Activated CD8-positive, alpha-beta T cell treated with anti-CD3 and anti-CD28 coated beads, Interleukin-2, amount 10 ng/mL, durations not matched to agents 7 days and 5 days (primary cell): ENCODE measurements around the gene IRF8. TPM values are rescaled to one million over a fixed set of nuclear protein-coding genes. Genes with fewer than 3 reads are reported as not detected.

Experiments used
- ATAC-seq: fragments of 150-1000 bp; cut with Tn5 transposase; one replicate; pipeline ENCODE4 v1.10.0; 2021; ENCODE audit warnings: moderate library complexity
- CTCF ChIA-PET: fragments of 350-600 bp; sonication (Branson Sonifier 250); formaldehyde crosslinking; loops from one replicate; lab custom pipeline; 2021; ENCODE audit warnings: antibody characterized with exemption; lab: Charles Lee
- POLR2A ChIA-PET: fragments of 350-600 bp; sonication (Branson Sonifier 250); formaldehyde crosslinking; loops from one replicate; lab custom pipeline; 2021; ENCODE audit warnings: antibody characterized with exemption; lab: Charles Lee
- DNase-seq: peaks from one replicate; pipeline ENCODE4 v3.0.0-alpha.2; 2020
- H3K27ac Mint-ChIP-seq: one replicate; pipeline ENCODE4 v1.8.0; 2021; ENCODE audit warnings: mild to moderate bottlenecking, mixed read lengths
- H3K27me3 Mint-ChIP-seq: one replicate; pipeline ENCODE4 v1.8.0; 2021; ENCODE audit warnings: low read depth, mixed read lengths
- H3K36me3 Mint-ChIP-seq: one replicate; pipeline ENCODE4 v1.8.0; 2021; ENCODE audit warnings: low read depth, mixed read lengths
- H3K4me1 Mint-ChIP-seq: one replicate; pipeline ENCODE4 v1.8.0; 2021; ENCODE audit warnings: low read depth, mixed read lengths
- H3K4me3 Mint-ChIP-seq: one replicate; pipeline ENCODE4 v1.8.0; 2021; ENCODE audit warnings: mild to moderate bottlenecking, mixed read lengths
- H3K9me3 Mint-ChIP-seq: one replicate; pipeline ENCODE4 v1.8.0; 2022; ENCODE audit warnings: mixed read lengths; ENCODE audit not compliant: insufficient read depth
- total RNA-seq, 2 experiments: library from RNA; stranded (reverse); gene quantifications; one replicate each; pipeline ENCODE4 v1.2.3, GENCODE V29; 2021

Gene IRF8
- total RNA-seq, 2 experiments from 2014 or later, result 22.9 to 24.0 TPM

- no peak for DNase-seq
- H3K27me3 Mint-ChIP-seq, result peaks cover 1% of the 10 kb centered on the region
- no peak for ATAC-seq
- POLR2A ChIA-PET, result interaction anchor here (0.8 to 1.4 kb wide), 2 partner anchors 8 to 144 kb away, joined by 3 read pairs; no protein-coding TSS in a partner anchor
- no peaks in the 10 kb centered on the region for H3K36me3 Mint-ChIP-seq
- no peak overlapping the region for H3K27ac Mint-ChIP-seq
- CTCF ChIA-PET, result interaction anchor here (1.2 to 1.4 kb wide), 3 partner anchors 8 to 44 kb away, joined by 3 to 6 read pairs (median 3); no protein-coding TSS in a partner anchor
- H3K9me3 Mint-ChIP-seq, result no peaks in the 10 kb centered on the region
- H3K4me1 Mint-ChIP-seq, result peaks cover 32% of the 10 kb centered on the region
- no peak overlapping the region for H3K4me3 Mint-ChIP-seq
Measured at GRCh38 chr16:85943711-85944110, 44.7 kb downstream of the IRF8 start.

GRCh38 chr16:85944572-85945423 is 45.8 kb downstream of the IRF8 start:
- DNase-seq (no peak), ATAC-seq (no peak)
- ChIA-PET POLR2A (interaction anchor here (0.8 to 1.4 kb wide), 2 partner anchors 9 to 145 kb away, joined by 3 read pairs; no protein-coding TSS in a partner anchor), CTCF (interaction anchor here (1.2 to 2.4 kb wide), 4 partner anchors 9 to 47 kb away, joined by 3 to 6 read pairs (median 6); partner anchors contain the start of gene IRF8)
- Mint-ChIP-seq H3K9me3 (no peaks in the 10 kb centered on the region), H3K36me3 (no peaks in the 10 kb centered on the region), H3K27me3 (peaks cover 3% of the 10 kb centered on the region), H3K4me1 (peaks cover 34% of the 10 kb centered on the region), H3K4me3 (no peak overlapping the region), H3K27ac (no peak overlapping the region)

GRCh38 chr16:85945424-85945751 is 46.4 kb downstream of the IRF8 start:
- POLR2A ChIA-PET, result no interaction called here
- peaks cover 5% of the 10 kb centered on the region for H3K27me3 Mint-ChIP-seq
- ATAC-seq, result no peak
- CTCF ChIA-PET, result interaction anchor here (1.2 to 2.4 kb wide), 4 partner anchors 41 to 124 kb away, joined by 3 to 6 read pairs (median 4); partner anchors contain the start of gene IRF8
- H3K9me3 Mint-ChIP-seq, result no peaks in the 10 kb centered on the region
- no peaks in the 10 kb centered on the region for H3K36me3 Mint-ChIP-seq
- peaks cover 39% of the 10 kb centered on the region for H3K4me1 Mint-ChIP-seq
- no peak for DNase-seq
- no peak overlapping the region for H3K27ac Mint-ChIP-seq
- no peak overlapping the region for H3K4me3 Mint-ChIP-seq

GRCh38 chr16:85946541-85947124 is 47.7 kb downstream of the IRF8 start:
- CTCF ChIA-PET, result interaction anchor here (0.8 to 2.4 kb wide), 4 partner anchors 40 to 127 kb away, joined by 3 to 6 read pairs (median 3); partner anchors contain the start of gene IRF8
- H3K27ac Mint-ChIP-seq, result no peak overlapping the region
- ATAC-seq (no peak), DNase-seq (no peak)
- peaks cover 7% of the 10 kb centered on the region for H3K27me3 Mint-ChIP-seq
- no peak overlapping the region for H3K4me3 Mint-ChIP-seq
- POLR2A ChIA-PET, result no interaction called here
- H3K4me1 Mint-ChIP-seq, result peaks cover 39% of the 10 kb centered on the region
- H3K36me3 Mint-ChIP-seq, result no peaks in the 10 kb centered on the region
- no peaks in the 10 kb centered on the region for H3K9me3 Mint-ChIP-seq

GRCh38 chr16:85947230-85948137 is 48.5 kb downstream of the IRF8 start:
- Mint-ChIP-seq H3K27ac (no peak overlapping the region), H3K36me3 (no peaks in the 10 kb centered on the region), H3K27me3 (peaks cover 7% of the 10 kb centered on the region), H3K4me3 (peak overlapping the region; percentile 62), H3K4me1 (peaks cover 39% of the 10 kb centered on the region), H3K9me3 (no peaks in the 10 kb centered on the region)
- CTCF ChIA-PET, result interaction anchor here (0.9 to 2.4 kb wide), 4 partner anchors 10 to 128 kb away, joined by 3 to 6 read pairs (median 4); partner anchors contain the start of gene IRF8
- DNase-seq, result peak; percentile 35
- POLR2A ChIA-PET, result interaction anchor here (1.0 kb wide), 1 partner anchor 11 kb away, joined by 3 read pairs; no protein-coding TSS in a partner anchor
- ATAC-seq, result peak; percentile 71

GRCh38 chr16:85948138-85948509 is 49.2 kb downstream of the IRF8 start:
- ATAC-seq, result no peak
- Mint-ChIP-seq H3K27ac (no peak overlapping the region), H3K4me3 (peak overlapping the region; percentile 62), H3K4me1 (peaks cover 39% of the 10 kb centered on the region), H3K36me3 (no peaks in the 10 kb centered on the region), H3K27me3 (peaks cover 7% of the 10 kb centered on the region), H3K9me3 (no peaks in the 10 kb centered on the region)
- POLR2A ChIA-PET, result interaction anchor here (1.0 kb wide), 1 partner anchor 12 kb away, joined by 3 read pairs; no protein-coding TSS in a partner anchor
- CTCF ChIA-PET, result interaction anchor here (0.9 to 1.1 kb wide), 3 partner anchors 11 to 129 kb away, joined by 3 to 5 read pairs (median 3); no protein-coding TSS in a partner anchor
- DNase-seq, result no peak

GRCh38 chr16:85948616-85949265 is 49.8 kb downstream of the IRF8 start:
- no peak overlapping the region for H3K27ac Mint-ChIP-seq

GRCh38 chr16:85950136-85950918 is 51.4 kb downstream of the IRF8 start:
- Mint-ChIP-seq H3K36me3 (no peaks in the 10 kb centered on the region), H3K9me3 (no peaks in the 10 kb centered on the region), H3K4me3 (no peak overlapping the region), H3K4me1 (peaks cover 29% of the 10 kb centered on the region), H3K27ac (no peak overlapping the region), H3K27me3 (peaks cover 7% of the 10 kb centered on the region)
- DNase-seq, result no peak
- ChIA-PET POLR2A (interaction anchor here (0.8 kb wide), 1 partner anchor 47 kb away, joined by 3 read pairs; no protein-coding TSS in a partner anchor), CTCF (interaction anchor here (1.0 to 1.3 kb wide), 4 partner anchors 10 to 131 kb away, joined by 3 to 6 read pairs (median 3); no protein-coding TSS in a partner anchor)
- no peak for ATAC-seq

More at GRCh38 chr16:85948616-85949265, 49.8 kb downstream of the IRF8 start:
- no peaks in the 10 kb centered on the region for H3K9me3 Mint-ChIP-seq
- H3K4me3 Mint-ChIP-seq, result no peak overlapping the region
- no peak for DNase-seq
- H3K36me3 Mint-ChIP-seq, result no peaks in the 10 kb centered on the region
- CTCF ChIA-PET, result interaction anchor here (1.3 kb wide), 1 partner anchor 11 kb away, joined by 3 read pairs; no protein-coding TSS in a partner anchor
- no peak for ATAC-seq
- H3K27me3 Mint-ChIP-seq, result peaks cover 7% of the 10 kb centered on the region
- POLR2A ChIA-PET, result no interaction called here
- peaks cover 39% of the 10 kb centered on the region for H3K4me1 Mint-ChIP-seq

GRCh38 chr16:85952197-85952596 is 53.2 kb downstream of the IRF8 start:
- ChIA-PET POLR2A (no interaction called here), CTCF (interaction anchor here (1.2 kb wide), 1 partner anchor 133 kb away, joined by 3 read pairs; no protein-coding TSS in a partner anchor)
- no peak overlapping the region for H3K27ac Mint-ChIP-seq
- H3K36me3 Mint-ChIP-seq, result no peaks in the 10 kb centered on the region
- H3K4me1 Mint-ChIP-seq, result peaks cover 16% of the 10 kb centered on the region
- H3K27me3 Mint-ChIP-seq, result peaks cover 7% of the 10 kb centered on the region
- ATAC-seq (no peak), DNase-seq (no peak)
- no peaks in the 10 kb centered on the region for H3K9me3 Mint-ChIP-seq
- H3K4me3 Mint-ChIP-seq, result no peak overlapping the region

GRCh38 chr16:85952811-85953210 is 53.8 kb downstream of the IRF8 start:
- H3K27ac Mint-ChIP-seq, result no peak overlapping the region
- DNase-seq (no peak), ATAC-seq (no peak)
- H3K4me3 Mint-ChIP-seq, result no peak overlapping the region
- ChIA-PET CTCF (interaction anchor here (1.2 to 2.4 kb wide), 3 partner anchors 35 to 133 kb away, joined by 3 to 8 read pairs (median 5); no protein-coding TSS in a partner anchor), POLR2A (no interaction called here)
- no peaks in the 10 kb centered on the region for H3K36me3 Mint-ChIP-seq
- H3K9me3 Mint-ChIP-seq, result no peaks in the 10 kb centered on the region
- peaks cover 7% of the 10 kb centered on the region for H3K27me3 Mint-ChIP-seq
- peaks cover 10% of the 10 kb centered on the region for H3K4me1 Mint-ChIP-seq
